ENCODE results near the gene DGCR6L.
"Not testable (repeated sequence)": the region's sequence is repeated elsewhere in the genome, so short reads cannot be mapped to it uniquely, and the experiment has no call there.

- TF ChIP-seq TAF1 (IDR thresholded peaks at IDR 0.05; ENCODE audit: borderline replicate concordance, low read depth, low read length); POLR2A (IDR thresholded peaks at IDR 0.05; ENCODE audit: low read depth, low read length); POLR2AphosphoS5 (IDR thresholded peaks at IDR 0.05; ENCODE audit: low read depth, low read length): not testable (repeated sequence)
Measured at GRCh38 chr22:20278726-20279490, 41.0 kb downstream of the DGCR6L start.
